CD4-positive, alpha-beta T cell treated with Interleukin-10 for 1 hour (primary cell): ENCODE data around the gene SNX5.

Experiments
- DNase-seq: peaks from one replicate; pipeline ENCODE4 v3.0.0-alpha.2; 2020

Gene SNX5

GRCh38 chr20:17939622-17940223 lies 28.9 kb downstream of the SNX5 start:
- DNase-seq, result no peak

GRCh38 chr20:17938871-17939619 lies 29.5 kb downstream of the SNX5 start:
- peak; percentile 65 for DNase-seq

GRCh38 chr20:17936761-17937732 lies 31.5 kb downstream of the SNX5 start:
- DNase-seq, result no peak

- no peak for DNase-seq
Measured at GRCh38 chr20:17936286-17936760, 32.3 kb downstream of the SNX5 start.

GRCh38 chr20:17935761-17936160 lies 32.8 kb downstream of the SNX5 start:
- no peak for DNase-seq

DNA sequence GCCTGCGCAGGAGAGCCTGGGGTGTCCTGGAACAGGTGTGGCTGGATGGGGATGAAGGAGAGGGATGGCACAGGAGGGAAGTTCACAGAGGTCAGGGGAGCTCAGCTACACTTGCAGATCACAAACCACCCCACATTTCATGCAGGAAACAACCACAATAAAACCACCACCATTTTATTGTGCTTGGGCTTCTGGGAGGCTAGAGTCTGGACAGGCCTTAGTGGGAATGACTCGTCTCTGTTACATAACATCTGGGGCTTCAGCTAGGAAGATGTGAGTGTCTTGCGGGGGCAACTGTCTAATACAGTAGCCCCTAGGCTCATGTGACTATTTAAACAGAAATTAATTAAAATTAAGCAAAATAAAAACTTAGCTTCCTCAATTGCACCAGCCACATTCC lies 33.4 kb downstream of the SNX5 start:
- DNase-seq, result no peak

- no peak for DNase-seq
Measured at GRCh38 chr20:17934141-17934862, 34.3 kb downstream of the SNX5 start.

- no peak for DNase-seq
Measured at GRCh38 chr20:17933711-17934110, 34.9 kb downstream of the SNX5 start.

DNA sequence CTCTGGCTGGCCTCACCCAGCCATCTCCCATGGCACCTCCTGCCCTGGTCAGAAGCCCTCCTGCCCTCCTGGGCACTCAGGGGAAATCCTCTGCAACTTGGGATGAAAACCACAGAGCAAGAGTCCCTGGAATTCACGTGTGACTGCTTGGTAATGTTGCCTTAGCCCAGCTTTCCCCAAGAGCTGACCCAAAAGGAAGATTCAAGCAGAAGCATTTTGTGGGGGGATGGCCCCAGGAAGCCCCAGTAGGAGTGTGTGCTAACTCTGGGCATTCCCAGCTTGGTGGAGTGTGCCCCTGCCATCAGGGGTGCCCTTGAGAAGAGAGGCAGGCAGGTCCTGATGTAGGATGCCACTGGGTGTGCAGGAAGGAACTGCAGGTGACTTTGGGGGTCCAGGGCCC lies 35.5 kb downstream of the SNX5 start:
- DNase-seq, result no peak

GRCh38 chr20:17932396-17932795 lies 36.2 kb downstream of the SNX5 start:
- DNase-seq, result no peak

DNA sequence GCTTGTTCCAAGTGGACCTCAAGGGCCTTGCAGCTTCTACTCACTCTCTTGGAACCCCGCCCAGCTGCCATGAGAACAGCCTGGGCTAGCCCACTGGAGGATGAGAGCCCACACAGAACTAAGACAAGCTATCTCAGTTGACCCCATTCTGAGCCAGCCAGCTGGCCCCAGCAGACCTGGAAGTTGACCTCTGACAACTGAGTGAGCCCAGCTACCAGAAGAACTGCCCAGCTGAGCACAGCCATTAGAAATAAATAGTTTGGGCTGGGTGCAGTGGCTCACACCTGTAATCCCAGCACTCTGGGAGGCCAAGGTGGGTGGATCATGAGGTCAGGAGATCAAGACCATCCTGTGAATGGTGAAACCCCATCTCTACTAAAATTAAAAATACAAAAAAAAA lies 37.1 kb downstream of the SNX5 start:
- no peak for DNase-seq

DNA sequence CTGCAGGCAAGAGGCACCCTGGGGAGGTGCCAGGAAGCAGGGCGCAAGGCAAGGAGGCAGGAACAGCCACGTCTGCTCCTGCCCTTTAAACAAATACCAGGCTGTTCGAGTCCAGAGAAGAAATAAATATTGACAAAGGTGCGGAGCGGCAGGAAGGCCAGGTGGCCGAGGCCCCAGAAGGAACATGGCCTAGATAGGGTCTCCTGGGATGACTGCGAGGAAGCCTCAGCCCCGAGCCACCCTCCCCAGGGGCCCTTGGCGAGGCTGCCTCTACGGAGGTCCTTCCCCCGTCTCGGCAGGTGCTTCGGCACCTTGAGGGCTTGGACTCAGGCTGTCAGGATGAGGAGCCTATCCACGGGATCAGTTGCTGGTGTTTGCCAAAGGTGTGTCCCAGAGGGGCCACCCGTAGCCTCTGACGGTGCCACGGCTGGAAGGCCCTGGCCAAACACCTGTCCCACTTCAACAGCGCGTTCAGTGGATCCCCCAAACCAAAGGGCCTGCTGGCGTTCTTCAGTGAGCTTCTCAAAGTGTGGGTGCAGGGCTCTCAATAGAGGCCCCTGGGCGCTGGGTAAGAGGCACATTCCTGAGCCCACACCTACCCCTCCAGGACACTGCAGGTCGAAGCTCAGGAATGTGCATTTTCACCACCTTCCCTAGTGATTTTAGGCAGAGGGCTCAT lies 39.8 kb downstream of the SNX5 start:
- no peak for DNase-seq

DNA sequence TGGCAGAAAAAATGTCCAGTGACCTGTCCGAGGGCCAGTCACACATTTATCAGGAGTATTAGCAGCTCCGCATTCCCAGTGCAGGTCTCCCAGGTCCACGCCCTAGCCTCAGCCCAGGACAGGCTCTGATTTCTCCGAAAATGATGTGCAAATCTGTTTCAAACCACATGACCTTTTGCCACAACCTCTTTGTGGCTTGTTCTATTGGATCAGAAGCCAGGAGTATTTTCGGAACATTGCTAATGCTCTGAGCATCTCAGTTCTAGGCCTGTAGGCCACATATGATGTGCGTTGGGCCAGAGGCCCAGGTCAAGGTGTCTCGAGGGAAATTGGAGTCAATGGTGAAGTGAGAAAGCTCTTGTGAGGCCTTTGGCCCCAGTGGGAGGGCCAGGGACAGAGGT lies 40.4 kb downstream of the SNX5 start:
- DNase-seq, result no peak

DNA sequence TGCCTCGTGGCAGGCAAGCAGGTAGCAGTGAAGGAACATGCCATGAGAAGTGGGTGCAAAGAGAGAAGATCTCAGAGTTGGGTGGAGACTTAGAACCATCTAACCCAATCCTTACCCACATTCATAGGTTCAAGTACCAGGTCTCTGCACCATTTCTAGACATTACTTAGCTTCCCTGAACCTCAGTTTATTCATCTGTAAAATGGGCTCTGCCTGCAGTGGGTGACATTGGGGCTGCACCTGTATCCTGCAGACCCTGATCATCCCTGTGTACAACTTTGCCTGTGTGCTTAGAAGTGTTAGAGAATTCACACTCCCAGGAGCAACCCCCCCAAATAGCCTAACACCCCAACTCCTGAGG lies 42.7 kb downstream of the SNX5 start:
- no peak for DNase-seq

GRCh38 chr20:17925141-17925939 lies 43.3 kb downstream of the SNX5 start:
- DNase-seq, result no peak

DNA sequence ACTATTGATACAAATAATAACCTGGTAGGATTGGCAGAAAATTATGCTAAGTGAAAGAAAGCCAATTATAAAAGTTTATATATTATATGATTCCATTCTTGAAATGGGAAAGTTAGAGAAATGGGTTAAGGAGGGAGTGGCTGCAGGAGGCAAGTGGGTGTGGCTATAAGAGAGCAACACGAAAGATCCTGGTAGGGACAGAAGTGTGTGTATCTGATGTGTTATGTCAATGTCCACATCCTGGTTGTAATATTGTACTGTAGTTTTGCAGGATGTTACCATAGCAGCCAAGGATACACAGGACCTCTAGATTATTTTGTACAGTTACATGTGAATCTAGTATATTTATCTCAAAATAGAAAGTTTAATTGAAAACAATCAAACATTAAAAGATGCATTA lies 46.8 kb downstream of the SNX5 start:
- no peak for DNase-seq

- DNase-seq, result no peak
Measured at GRCh38 chr20:17919149-17919548, 49.4 kb downstream of the SNX5 start.

- DNase-seq, result no peak
Measured at GRCh38 chr20:17917832-17918618, 50.6 kb downstream of the SNX5 start.

- DNase-seq, result no peak
Measured at GRCh38 chr20:17916433-17916891, 52.1 kb downstream of the SNX5 start.

DNA sequence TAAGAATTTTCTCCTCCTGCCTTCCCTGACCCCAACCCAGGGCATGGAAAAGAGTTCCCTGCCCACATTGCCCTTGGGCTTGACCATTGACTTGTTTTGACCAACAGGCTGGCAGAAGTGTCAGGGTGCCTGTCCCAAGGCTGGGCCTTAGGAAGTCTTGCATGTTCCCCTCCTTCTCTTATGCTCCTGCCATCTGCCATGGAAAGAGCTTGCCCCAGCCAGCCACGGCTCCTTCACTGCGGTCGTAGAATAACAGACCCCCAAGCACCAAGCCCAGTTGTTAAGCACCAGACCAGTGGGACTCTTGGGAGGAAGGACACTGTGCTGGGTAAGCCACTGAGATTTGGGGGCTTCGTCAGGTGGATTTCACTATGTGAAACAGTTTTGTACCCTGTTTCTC lies 53.6 kb downstream of the SNX5 start:
- no peak for DNase-seq
